HAP-1 (cell line): ENCODE results near the gene STOM.

Experiments
- DNase-seq, 2 experiments: peaks; one replicate each; pipeline ENCODE4 v3.0.0-alpha.2; 2016 to 2020; ENCODE audit warnings: low spot score in 2 of 2
- H3K27me3 ChIP-seq: fragments of 250-450 bp; sonication (Bioruptor Pico); 2 replicates; pipeline ENCODE4 v1.5.1; 2020; ENCODE audit warnings: low read depth, mild to moderate bottlenecking, moderate library complexity
- H3K36me3 ChIP-seq: fragments of 250-450 bp; sonication (Bioruptor Pico); replicated peaks from 2 replicates; pipeline ENCODE4 v1.5.1; 2020; ENCODE audit warnings: mild to moderate bottlenecking
- H3K4me1 ChIP-seq: fragments of 250-450 bp; sonication (Bioruptor Pico); 2 replicates; pipeline ENCODE4 v1.5.1; 2020; ENCODE audit warnings: mild to moderate bottlenecking
- H3K4me3 ChIP-seq: fragments of 250-450 bp; sonication (Bioruptor Pico); 2 replicates; pipeline ENCODE4 v1.5.1; 2020; ENCODE audit warnings: mild to moderate bottlenecking, moderate library complexity
- H3K9me3 ChIP-seq: fragments of 250-450 bp; sonication (Bioruptor Pico); 2 replicates; pipeline ENCODE4 v1.5.1; 2020; ENCODE audit warnings: mild to moderate bottlenecking, moderate library complexity
- in situ Hi-C: fragments of 300-500 bp; cut with MboI; formaldehyde crosslinking; loops from 3 replicates; pipeline ENCODE4 v1.14.3; 2020; ENCODE audit warnings: low sequenced_read_pairs, inconsistent platforms, mixed read lengths

STOM gene

GRCh38 chr9:121353241-121354061, 16.6 kb downstream of the STOM start:
- Histone ChIP-seq H3K9me3 (no peaks in the 10 kb centered on the region), H3K4me1 (no peaks in the 10 kb centered on the region), H3K36me3 (peaks cover 11% of the 10 kb centered on the region), H3K27me3 (no peaks in the 10 kb centered on the region), H3K4me3 (no peak overlapping the region)
- no peak for DNase-seq
- in situ Hi-C loops: no loop called here

GRCh38 chr9:121350993-121351561, 19.0 kb downstream of the STOM start:
- in situ Hi-C loops: no loop called here
- Histone ChIP-seq H3K4me1 (no peaks in the 10 kb centered on the region), H3K4me3 (no peak overlapping the region), H3K27me3 (no peaks in the 10 kb centered on the region), H3K9me3 (no peaks in the 10 kb centered on the region), H3K36me3 (peaks cover 28% of the 10 kb centered on the region)
- no peak for DNase-seq

- Histone ChIP-seq H3K9me3 (no peaks in the 10 kb centered on the region), H3K4me1 (no peaks in the 10 kb centered on the region), H3K36me3 (peaks cover 28% of the 10 kb centered on the region), H3K27me3 (no peaks in the 10 kb centered on the region), H3K4me3 (no peak overlapping the region)
- no peak for DNase-seq
- in situ Hi-C loops: no loop called here
Measured at GRCh38 chr9:121350036-121350435, 20.0 kb downstream of the STOM start.

- no peaks in the 10 kb centered on the region for H3K4me1 ChIP-seq
- peaks cover 30% of the 10 kb centered on the region for H3K36me3 ChIP-seq
- DNase-seq: no peak
- H3K9me3 ChIP-seq: no peaks in the 10 kb centered on the region
- in situ Hi-C loops: no loop called here
- H3K27me3 ChIP-seq: no peaks in the 10 kb centered on the region
- H3K4me3 ChIP-seq: no peak overlapping the region
Measured at GRCh38 chr9:121349009-121349408, 21.0 kb downstream of the STOM start.

GRCh38 chr9:121348221-121348620, 21.8 kb downstream of the STOM start:
- in situ Hi-C loops: no loop called here
- H3K36me3 ChIP-seq: peaks cover 29% of the 10 kb centered on the region
- no peak for DNase-seq
- no peak overlapping the region for H3K4me3 ChIP-seq
- H3K9me3 ChIP-seq: no peaks in the 10 kb centered on the region
- H3K4me1 ChIP-seq: no peaks in the 10 kb centered on the region
- H3K27me3 ChIP-seq: no peaks in the 10 kb centered on the region

GRCh38 chr9:121345070-121345469, 25.0 kb downstream of the STOM start:
- H3K4me1 ChIP-seq: no peaks in the 10 kb centered on the region
- no peaks in the 10 kb centered on the region for H3K27me3 ChIP-seq
- DNase-seq: no peak
- H3K4me3 ChIP-seq: no peak overlapping the region
- peaks cover 28% of the 10 kb centered on the region for H3K36me3 ChIP-seq
- in situ Hi-C loops: no loop called here
- H3K9me3 ChIP-seq: no peaks in the 10 kb centered on the region

- Histone ChIP-seq H3K36me3 (peaks cover 28% of the 10 kb centered on the region), H3K9me3 (no peaks in the 10 kb centered on the region), H3K27me3 (no peaks in the 10 kb centered on the region), H3K4me3 (no peak overlapping the region), H3K4me1 (no peaks in the 10 kb centered on the region)
- no peak for DNase-seq
- in situ Hi-C loops: no loop called here
Measured at GRCh38 chr9:121344184-121344583, 25.9 kb downstream of the STOM start.

- Histone ChIP-seq H3K4me3 (no peak overlapping the region), H3K36me3 (peaks cover 9% of the 10 kb centered on the region; the same call in 1 of the 2 replicates), H3K4me1 (no peaks in the 10 kb centered on the region), H3K27me3 (no peaks in the 10 kb centered on the region), H3K9me3 (no peaks in the 10 kb centered on the region)
- no peak for DNase-seq
- in situ Hi-C loops: no loop called here
Measured at GRCh38 chr9:121340676-121341392, 29.2 kb downstream of the STOM start.

- Histone ChIP-seq H3K4me1 (no peaks in the 10 kb centered on the region), H3K9me3 (no peaks in the 10 kb centered on the region), H3K36me3 (peaks cover 6% of the 10 kb centered on the region; the same call in 1 of the 2 replicates), H3K4me3 (no peak overlapping the region), H3K27me3 (no peaks in the 10 kb centered on the region)
- in situ Hi-C loops: no loop called here
- no peak for DNase-seq
Measured at GRCh38 chr9:121339437-121339836, 30.6 kb downstream of the STOM start.

GRCh38 chr9:121336665-121337064, 33.4 kb downstream of the STOM start:
- DNase-seq: no peak
- no peaks in the 10 kb centered on the region for H3K4me1 ChIP-seq
- no peaks in the 10 kb centered on the region for H3K27me3 ChIP-seq
- no peaks in the 10 kb centered on the region; the same call in 1 of the 2 replicates for H3K36me3 ChIP-seq
- in situ Hi-C loops: no loop called here
- H3K4me3 ChIP-seq: no peak overlapping the region
- no peaks in the 10 kb centered on the region for H3K9me3 ChIP-seq

GRCh38 chr9:121333950-121334773, 35.9 kb downstream of the STOM start:
- H3K4me3 ChIP-seq: no peak overlapping the region
- in situ Hi-C loops: no loop called here

GRCh38 chr9:121331992-121332685, 37.9 kb downstream of the STOM start:
- in situ Hi-C loops: no loop called here
- H3K4me3 ChIP-seq: no peak overlapping the region
- DNase-seq: no peak
- H3K36me3 ChIP-seq: no peaks in the 10 kb centered on the region
- H3K4me1 ChIP-seq: no peaks in the 10 kb centered on the region
- H3K9me3 ChIP-seq: no peaks in the 10 kb centered on the region
- no peaks in the 10 kb centered on the region for H3K27me3 ChIP-seq

More at GRCh38 chr9:121333950-121334773, 35.9 kb downstream of the STOM start:
- Histone ChIP-seq H3K36me3 (no peaks in the 10 kb centered on the region), H3K27me3 (no peaks in the 10 kb centered on the region), H3K9me3 (no peaks in the 10 kb centered on the region), H3K4me1 (no peaks in the 10 kb centered on the region)
- no peak for DNase-seq

GRCh38 chr9:121331549-121331948, 38.5 kb downstream of the STOM start:
- no peaks in the 10 kb centered on the region for H3K36me3 ChIP-seq
- in situ Hi-C loops: no loop called here
- H3K9me3 ChIP-seq: no peaks in the 10 kb centered on the region
- H3K4me1 ChIP-seq: no peaks in the 10 kb centered on the region
- DNase-seq: no peak
- H3K4me3 ChIP-seq: no peak overlapping the region
- H3K27me3 ChIP-seq: no peaks in the 10 kb centered on the region
